ENCODE data around the gene ELF2. TPM values are rescaled to one million over a fixed set of nuclear protein-coding genes. Genes with fewer than 3 reads are reported as not detected.

The ELF2 gene
- polyA plus RNA-seq, 4 donors = 8.1 to 43.3 (median 12.4) TPM

DNA sequence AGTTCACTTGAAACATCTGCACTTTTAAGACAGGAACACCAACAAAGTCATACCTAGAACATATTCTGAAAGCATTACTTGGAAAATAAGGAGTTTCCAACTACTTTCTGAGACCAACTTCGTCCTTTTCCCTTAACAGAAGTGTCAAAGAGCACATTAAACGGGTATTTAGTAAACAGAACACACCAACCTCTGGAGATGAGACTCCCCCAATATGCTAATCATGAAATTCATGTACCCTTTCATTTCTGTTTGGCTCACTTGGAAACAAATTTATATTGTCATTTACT, 92.3 kb downstream of the ELF2 start:
- Histone ChIP-seq H3K9me3 (ENCODE audit: control insufficient read depth in 2 of 2, insufficient read depth in 1 of 2, low read depth in 1 of 2, low read length in 1 of 2) (no peaks in the 10 kb centered on the region), H3K27me3 (ENCODE audit: control insufficient read depth in 3 of 3, insufficient read depth in 3 of 3, low read length in 3 of 3) (no peaks in the 10 kb centered on the region), H3K36me3 (ENCODE audit: control insufficient read depth in 3 of 3, insufficient read depth in 2 of 3, low read depth in 1 of 3, low read length in 3 of 3) (no peaks in the 10 kb centered on the region), H3K4me3 (ENCODE audit: low read depth in 1 of 3, low read length in 3 of 3) (peak overlapping the region; percentile 80 to 98 (median 91)), H3K27ac (ENCODE audit: low read depth in 1 of 3, low read length in 2 of 3) (peak overlapping the region; percentile 92 to 100 (median 98)), H3K4me1 (ENCODE audit: control insufficient read depth in 3 of 3, insufficient read depth in 2 of 3, low read depth in 1 of 3, low read length in 2 of 3) (peaks cover 0 to 14% (median 0%) of the 10 kb centered on the region in 3 donors)
- DNase-seq (no peak), FAIRE-seq (no peak)
- WGBS, 3 donors = 0 to 4% (median 3%) methylated on average over 2 of the region's 2 CpGs

DNA sequence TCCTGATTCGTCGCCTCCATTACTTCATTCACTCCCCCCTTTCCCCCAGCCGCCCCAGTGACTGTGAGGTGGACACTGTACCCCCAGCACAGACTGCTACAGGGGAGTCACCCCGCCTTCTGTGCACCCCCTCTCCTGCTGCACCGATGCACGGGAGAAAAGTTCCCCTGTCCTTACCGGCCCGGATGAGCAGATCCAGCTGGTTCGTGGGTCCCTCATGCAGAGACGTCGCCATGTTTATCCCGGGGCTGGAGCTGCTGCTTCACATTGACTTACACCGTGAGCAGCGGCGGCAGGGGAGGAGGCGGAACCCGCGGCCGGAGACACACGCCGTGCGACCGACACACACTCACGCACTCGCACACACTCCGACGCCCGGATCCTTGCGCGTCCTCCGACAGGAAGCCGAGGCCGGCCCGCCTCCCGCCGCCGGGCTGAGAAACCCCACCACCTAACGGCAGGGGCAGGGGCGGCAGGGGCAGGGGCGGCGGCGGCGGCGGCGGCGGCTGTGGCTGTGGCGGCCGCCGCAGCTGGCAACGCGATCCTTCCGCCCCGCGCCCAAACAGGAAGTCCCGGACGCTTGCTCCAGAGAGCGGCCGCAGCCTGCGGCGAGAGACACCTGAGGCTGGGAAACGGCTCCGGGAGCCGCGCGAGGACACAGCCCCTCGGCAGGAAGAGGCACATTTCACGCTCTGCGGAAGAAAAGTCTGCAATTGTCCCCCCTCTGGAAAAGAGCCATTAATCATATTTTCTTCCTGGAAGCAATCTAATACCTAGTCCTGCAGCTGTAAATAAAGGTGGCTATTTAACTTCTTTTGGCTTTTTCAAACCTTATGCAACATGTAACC, 92.8 kb downstream of the ELF2 start:
- Histone ChIP-seq H3K4me1 (ENCODE audit: control insufficient read depth in 3 of 3, insufficient read depth in 2 of 3, low read depth in 1 of 3, low read length in 2 of 3) (peaks cover 0 to 14% (median 0%) of the 10 kb centered on the region in 3 donors), H3K36me3 (ENCODE audit: control insufficient read depth in 3 of 3, insufficient read depth in 2 of 3, low read depth in 1 of 3, low read length in 3 of 3) (no peaks in the 10 kb centered on the region), H3K27me3 (ENCODE audit: control insufficient read depth in 3 of 3, insufficient read depth in 3 of 3, low read length in 3 of 3) (no peaks in the 10 kb centered on the region), H3K9me3 (ENCODE audit: control insufficient read depth in 2 of 2, insufficient read depth in 1 of 2, low read depth in 1 of 2, low read length in 1 of 2) (no peaks in the 10 kb centered on the region), H3K4me3 (ENCODE audit: low read depth in 1 of 3, low read length in 3 of 3) (peak overlapping the region; percentile 80 to 98 (median 91)), H3K27ac (ENCODE audit: low read depth in 1 of 3, low read length in 2 of 3) (peak overlapping the region; percentile 92 to 100 (median 98))
- DNase-seq (peak; percentile 90 to 96), FAIRE-seq (no peak)
- WGBS, 3 donors = 0 to 2% (median 1%) methylated on average over 46 to 68 of the region's 68 CpGs

DNA sequence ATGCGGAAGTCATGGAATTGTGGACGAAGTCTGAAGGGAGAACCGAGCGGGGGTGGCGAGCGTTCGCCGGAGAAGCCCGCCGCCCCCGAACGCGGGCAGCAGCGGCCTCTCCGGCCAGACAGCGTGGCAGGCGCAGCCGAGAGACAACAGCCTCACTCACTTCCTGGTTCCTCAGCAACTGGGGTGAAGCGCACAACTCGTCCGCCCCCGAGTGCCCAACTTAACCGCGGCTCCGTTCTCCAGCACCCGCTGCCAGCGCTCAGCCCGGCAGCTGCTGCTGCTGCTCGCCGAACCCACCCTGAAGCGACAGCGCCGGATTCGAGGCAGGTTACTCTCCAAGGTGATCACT, 93.4 kb downstream of the ELF2 start:
- peak overlapping the region; percentile 80 to 98 (median 91) for H3K4me3 ChIP-seq (ENCODE audit: low read depth in 1 of 3, low read length in 3 of 3)
- H3K27me3 ChIP-seq (ENCODE audit: control insufficient read depth in 3 of 3, insufficient read depth in 3 of 3, low read length in 3 of 3) = no peaks in the 10 kb centered on the region
- FAIRE-seq = no peak
- peak overlapping the region; percentile 92 to 100 (median 98) for H3K27ac ChIP-seq (ENCODE audit: low read depth in 1 of 3, low read length in 2 of 3)
- peak in 1 of 2 donors; percentile 64 for DNase-seq
- H3K9me3 ChIP-seq (ENCODE audit: control insufficient read depth in 2 of 2, insufficient read depth in 1 of 2, low read depth in 1 of 2, low read length in 1 of 2) = no peaks in the 10 kb centered on the region
- no peaks in the 10 kb centered on the region for H3K36me3 ChIP-seq (ENCODE audit: control insufficient read depth in 3 of 3, insufficient read depth in 2 of 3, low read depth in 1 of 3, low read length in 3 of 3)
- peaks cover 0 to 14% (median 0%) of the 10 kb centered on the region in 3 donors for H3K4me1 ChIP-seq (ENCODE audit: control insufficient read depth in 3 of 3, insufficient read depth in 2 of 3, low read depth in 1 of 3, low read length in 2 of 3)
- WGBS, 3 donors = 0% methylated on average over 30 to 34 of the region's 34 CpGs

DNA sequence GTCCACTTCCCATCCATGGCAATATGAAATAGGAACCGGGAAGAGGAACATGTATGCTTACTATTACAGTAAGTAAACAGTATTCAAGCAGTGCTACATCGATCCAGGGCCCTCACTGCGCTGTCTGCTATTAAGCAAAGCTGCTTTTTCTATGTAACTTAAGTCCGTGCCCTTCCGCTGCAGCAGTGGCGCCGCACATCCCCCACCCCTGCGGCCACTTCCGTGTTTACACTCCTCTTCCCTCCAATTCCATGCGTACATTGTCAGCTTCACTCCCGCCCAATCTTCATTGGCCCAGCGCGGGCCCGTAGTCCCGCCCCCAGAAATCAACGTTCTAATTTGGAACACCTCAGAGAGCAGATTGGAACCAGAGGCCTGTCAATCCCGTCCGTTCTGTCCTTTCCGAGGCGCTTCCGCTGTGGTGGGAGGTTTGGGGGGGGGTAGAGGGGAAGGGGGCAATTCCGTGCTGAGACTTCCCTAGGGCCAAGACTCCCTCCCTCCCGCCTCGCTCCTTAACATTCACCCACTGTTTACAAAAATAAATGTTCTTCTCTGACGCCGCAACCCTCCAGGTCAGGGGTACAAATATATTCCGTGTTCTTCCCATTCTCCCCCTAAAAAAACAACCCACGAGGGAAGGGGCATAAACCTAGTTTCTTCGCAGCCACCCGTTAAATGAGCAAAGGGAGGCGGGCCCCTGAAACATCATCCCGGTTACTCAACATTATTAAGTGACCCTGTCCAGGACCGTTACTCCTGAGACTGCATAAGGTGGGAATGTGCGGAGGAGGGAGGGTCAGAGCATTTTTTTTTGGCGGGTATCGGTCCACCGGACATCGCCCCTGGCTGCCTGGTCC, 94.0 kb downstream of the ELF2 start:
- Histone ChIP-seq H3K4me3 (ENCODE audit: low read depth in 1 of 3, low read length in 3 of 3) (peak overlapping the region; percentile 80 to 98 (median 91)), H3K36me3 (ENCODE audit: control insufficient read depth in 3 of 3, insufficient read depth in 2 of 3, low read depth in 1 of 3, low read length in 3 of 3) (no peaks in the 10 kb centered on the region), H3K4me1 (ENCODE audit: control insufficient read depth in 3 of 3, insufficient read depth in 2 of 3, low read depth in 1 of 3, low read length in 2 of 3) (peaks cover 0 to 14% (median 0%) of the 10 kb centered on the region in 3 donors), H3K27me3 (ENCODE audit: control insufficient read depth in 3 of 3, insufficient read depth in 3 of 3, low read length in 3 of 3) (no peaks in the 10 kb centered on the region), H3K9me3 (ENCODE audit: control insufficient read depth in 2 of 2, insufficient read depth in 1 of 2, low read depth in 1 of 2, low read length in 1 of 2) (no peaks in the 10 kb centered on the region), H3K27ac (ENCODE audit: low read depth in 1 of 3, low read length in 2 of 3) (peak overlapping the region; percentile 92 to 100 (median 98))
- FAIRE-seq (no peak), DNase-seq (peak; percentile 98)
- 0% methylated on average over 38 of the region's 38 CpGs for WGBS, 3 donors

DNA sequence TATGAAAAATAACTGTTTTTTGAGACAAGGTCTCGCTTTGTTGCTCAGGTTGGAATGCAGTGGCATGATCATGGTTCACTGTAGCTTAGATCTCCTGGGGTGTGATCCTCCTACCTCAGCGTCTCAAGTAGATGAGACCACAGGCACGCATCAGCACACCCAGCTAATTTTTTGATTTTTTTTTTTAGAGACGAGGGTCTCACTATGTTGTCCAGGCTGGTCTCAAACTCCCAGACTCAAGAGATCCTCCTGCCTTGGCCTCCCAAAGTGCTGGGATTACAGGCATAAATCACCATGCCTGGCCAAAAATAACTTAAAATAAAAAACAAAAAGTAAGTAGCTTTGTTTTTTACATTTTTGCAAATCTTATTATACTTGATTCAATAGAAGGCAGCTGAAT, 98.1 kb downstream of the ELF2 start:
- no peak overlapping the region for H3K27ac ChIP-seq (ENCODE audit: low read depth in 1 of 3, low read length in 2 of 3)
- H3K27me3 ChIP-seq (ENCODE audit: control insufficient read depth in 3 of 3, insufficient read depth in 3 of 3, low read length in 3 of 3) = no peaks in the 10 kb centered on the region
- no peak for FAIRE-seq
- WGBS, 3 donors = 87 to 93% (median 89%) methylated on average over 4 of the region's 4 CpGs
- peaks cover 0 to 4% (median 2%) of the 10 kb centered on the region in 3 donors for H3K36me3 ChIP-seq (ENCODE audit: control insufficient read depth in 3 of 3, insufficient read depth in 2 of 3, low read depth in 1 of 3, low read length in 3 of 3)
- H3K4me3 ChIP-seq (ENCODE audit: low read depth in 1 of 3, low read length in 3 of 3) = no peak overlapping the region
- no peaks in the 10 kb centered on the region for H3K9me3 ChIP-seq (ENCODE audit: control insufficient read depth in 2 of 2, insufficient read depth in 1 of 2, low read depth in 1 of 2, low read length in 1 of 2)
- DNase-seq = no peak
- H3K4me1 ChIP-seq (ENCODE audit: control insufficient read depth in 3 of 3, insufficient read depth in 2 of 3, low read depth in 1 of 3, low read length in 2 of 3) = peaks cover 0 to 11% (median 0%) of the 10 kb centered on the region in 3 donors

DNA sequence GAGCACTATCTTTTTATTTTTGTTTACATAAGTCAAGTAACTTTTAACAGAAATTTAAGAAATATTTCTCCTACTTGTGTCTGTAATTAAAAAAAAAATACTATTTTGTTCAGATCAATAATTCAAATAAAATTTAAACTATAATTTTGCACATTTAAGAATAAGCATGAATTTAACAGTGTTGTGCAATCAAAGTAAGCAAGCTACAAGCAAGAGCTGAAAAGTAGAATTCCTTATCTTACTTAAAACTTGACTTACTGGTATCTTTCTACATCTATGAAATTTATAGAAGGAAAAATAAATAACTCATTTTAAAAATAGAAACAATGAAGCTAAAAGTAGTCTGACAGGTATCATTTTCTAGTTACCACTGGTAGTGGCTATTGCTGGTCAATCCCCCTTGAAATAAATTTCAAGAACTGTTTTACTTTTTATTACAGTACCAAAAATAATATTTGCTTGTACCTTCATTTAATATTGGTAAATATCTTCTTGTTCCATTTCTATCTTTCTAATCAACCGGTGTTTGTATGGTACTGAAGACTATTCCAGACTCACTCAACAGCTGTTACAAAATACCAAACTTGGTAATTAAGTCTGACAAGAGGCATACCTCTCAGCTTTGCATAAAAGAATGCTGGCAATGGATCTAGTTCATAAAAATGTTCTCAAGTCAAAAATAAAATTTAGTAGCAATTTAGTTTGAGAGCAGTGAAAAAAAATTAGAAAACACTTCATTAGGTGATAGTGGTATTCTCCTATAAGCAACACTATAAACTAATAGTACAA, 99.3 kb downstream of the ELF2 start:
- no peaks in the 10 kb centered on the region for H3K9me3 ChIP-seq (ENCODE audit: control insufficient read depth in 2 of 2, insufficient read depth in 1 of 2, low read depth in 1 of 2, low read length in 1 of 2)
- no peak for FAIRE-seq
- H3K4me3 ChIP-seq (ENCODE audit: low read depth in 1 of 3, low read length in 3 of 3) = no peak overlapping the region
- WGBS, 3 donors = 46 to 60% (median 48%) methylated on average over 1 of the region's 1 CpG
- H3K27me3 ChIP-seq (ENCODE audit: control insufficient read depth in 3 of 3, insufficient read depth in 3 of 3, low read length in 3 of 3) = no peaks in the 10 kb centered on the region
- DNase-seq = no peak
- peaks cover 0 to 11% (median 0%) of the 10 kb centered on the region in 3 donors for H3K4me1 ChIP-seq (ENCODE audit: control insufficient read depth in 3 of 3, insufficient read depth in 2 of 3, low read depth in 1 of 3, low read length in 2 of 3)
- H3K27ac ChIP-seq (ENCODE audit: low read depth in 1 of 3, low read length in 2 of 3) = no peak overlapping the region
- H3K36me3 ChIP-seq (ENCODE audit: control insufficient read depth in 3 of 3, insufficient read depth in 2 of 3, low read depth in 1 of 3, low read length in 3 of 3) = peaks cover 1 to 4% (median 2%) of the 10 kb centered on the region in 3 donors

DNA sequence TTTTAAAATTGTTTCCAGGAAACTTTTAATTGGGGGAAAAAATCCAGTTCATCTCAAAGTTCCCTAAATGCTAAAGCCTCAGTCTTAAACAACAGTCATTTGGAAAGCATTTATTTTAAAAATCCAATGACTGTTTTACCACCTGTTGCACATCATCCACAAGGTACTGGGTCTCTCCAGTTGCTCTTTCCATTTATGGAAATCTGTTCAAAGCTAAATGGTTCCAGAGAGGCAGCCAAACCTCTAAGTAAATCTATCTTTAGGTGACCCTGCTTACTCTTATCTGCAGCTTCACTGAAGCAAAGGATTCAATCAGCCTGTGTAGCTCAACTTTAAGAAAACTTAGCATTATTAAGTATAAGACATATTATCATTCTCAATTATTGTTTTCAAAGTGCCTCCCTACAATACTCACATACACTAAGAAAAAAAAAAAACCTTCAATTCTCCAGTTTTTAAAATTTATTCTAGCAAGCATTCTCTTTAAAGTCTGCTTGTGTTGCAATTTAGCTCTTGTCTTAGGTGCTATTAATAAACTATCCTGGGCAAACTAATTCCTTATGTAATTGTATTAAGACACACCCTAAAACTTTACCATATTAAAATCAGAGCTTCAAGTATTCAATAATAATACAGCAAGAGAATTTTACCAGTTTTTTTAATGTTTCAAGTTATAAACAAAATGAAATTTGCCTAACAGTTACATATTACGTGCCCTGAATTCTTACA, 100.8 kb downstream of the ELF2 start:
- H3K9me3 ChIP-seq (ENCODE audit: control insufficient read depth in 2 of 2, insufficient read depth in 1 of 2, low read depth in 1 of 2, low read length in 1 of 2) = no peaks in the 10 kb centered on the region
- FAIRE-seq = no peak
- H3K4me3 ChIP-seq (ENCODE audit: low read depth in 1 of 3, low read length in 3 of 3) = no peak overlapping the region
- DNase-seq = no peak
- H3K27me3 ChIP-seq (ENCODE audit: control insufficient read depth in 3 of 3, insufficient read depth in 3 of 3, low read length in 3 of 3) = no peaks in the 10 kb centered on the region
- H3K27ac ChIP-seq (ENCODE audit: low read depth in 1 of 3, low read length in 2 of 3) = peak overlapping the region in 1 of 3 donors; percentile 32
- H3K4me1 ChIP-seq (ENCODE audit: control insufficient read depth in 3 of 3, insufficient read depth in 2 of 3, low read depth in 1 of 3, low read length in 2 of 3) = peaks cover 0 to 3% (median 0%) of the 10 kb centered on the region in 3 donors
- WGBS, 3 donors = 94 to 95% (median 95%) methylated on average over 1 of the region's 1 CpG
- peaks cover 4 to 6% (median 5%) of the 10 kb centered on the region in 3 donors for H3K36me3 ChIP-seq (ENCODE audit: control insufficient read depth in 3 of 3, insufficient read depth in 2 of 3, low read depth in 1 of 3, low read length in 3 of 3)
